GM23338 (cell line): ENCODE data around the gene MTR. TPM values are rescaled to one million over a fixed set of nuclear protein-coding genes. Genes with fewer than 3 reads are reported as not detected.

Source experiments
- ATAC-seq: fragments of 200-7000 bp; cut with Tn5 transposase; 3 replicates; pipeline ENCODE4 v1.9.1; 2020
- DNase-seq: peaks from one replicate; pipeline ENCODE4 v3.0.0-alpha.2; 2015; ENCODE audit warnings: low spot score
- H2AFZ ChIP-seq: fragments of 200-600 bp; sonication (generic); 2 replicates; pipeline ENCODE4 v1.8.0; 2016; ENCODE audit warnings: antibody characterized with exemption, mild to moderate bottlenecking, moderate library complexity
- H3F3A ChIP-seq: fragments of 200-600 bp; sonication (generic); replicated peaks from 2 replicates; pipeline ENCODE4 v1.8.0; 2017; ENCODE audit warnings: antibody characterized with exemption, mixed run types, low read depth
- H3K27ac ChIP-seq: fragments of 200-600 bp; sonication (generic); 2 replicates; pipeline ENCODE4 v1.6.1; 2016; ENCODE audit warnings: low read depth
- H3K27me3 ChIP-seq: fragments of 200-600 bp; sonication (generic); 2 replicates; pipeline ENCODE4 v1.8.0; 2016; ENCODE audit warnings: mild to moderate bottlenecking, mixed run types, moderate library complexity; ENCODE audit not compliant: insufficient read depth
- H3K36me3 ChIP-seq: fragments of 200-600 bp; sonication (generic); 2 replicates; pipeline ENCODE4 v1.8.0; 2016; ENCODE audit warnings: mild to moderate bottlenecking; ENCODE audit not compliant: insufficient read depth
- H3K4me1 ChIP-seq: fragments of 200-600 bp; sonication (generic); 2 replicates; pipeline ENCODE4 v1.8.0; 2016; ENCODE audit warnings: mild to moderate bottlenecking, moderate library complexity; ENCODE audit not compliant: insufficient read depth
- H3K4me2 ChIP-seq: fragments of 200-600 bp; sonication (generic); 2 replicates; pipeline ENCODE4 v1.7.1; 2017; ENCODE audit warnings: mixed run types
- H3K4me3 ChIP-seq: fragments of 200-600 bp; sonication (generic); 2 replicates; pipeline ENCODE4 v1.6.1; 2016; ENCODE audit warnings: mixed run types
- H3K79me2 ChIP-seq: fragments of 200-600 bp; sonication (generic); replicated peaks from 2 replicates; pipeline ENCODE4 v1.8.0; 2017; ENCODE audit warnings: mild to moderate bottlenecking; ENCODE audit not compliant: insufficient read depth
- H3K9me2 ChIP-seq: fragments of 200-600 bp; sonication (generic); 2 replicates; pipeline ENCODE4 v1.8.0; 2017; ENCODE audit not compliant: insufficient read depth
- H4K20me1 ChIP-seq: fragments of 200-600 bp; sonication (generic); replicated peaks from 2 replicates; pipeline ENCODE4 v1.8.0; 2017; ENCODE audit warnings: mild to moderate bottlenecking; ENCODE audit not compliant: insufficient read depth
- H3K27ac Mint-ChIP-seq: 2 replicates; pipeline ENCODE4 v1.8.0; 2020; ENCODE audit warnings: inconsistent platforms, mild to moderate bottlenecking, moderate library complexity, mixed read lengths
- H3K27me3 Mint-ChIP-seq: 3 replicates; pipeline ENCODE4 v1.8.0; 2022; ENCODE audit warnings: low read depth, mild to moderate bottlenecking, moderate library complexity, mixed read lengths, inconsistent platforms; ENCODE audit not compliant: insufficient read depth, poor library complexity
- H3K36me3 Mint-ChIP-seq: 3 replicates; pipeline ENCODE4 v1.8.0; 2021; ENCODE audit warnings: low read depth, mild to moderate bottlenecking, inconsistent platforms, moderate library complexity, mixed read lengths
- H3K4me1 Mint-ChIP-seq: 3 replicates; pipeline ENCODE4 v1.8.0; 2020; ENCODE audit warnings: mild to moderate bottlenecking, inconsistent platforms, mixed read lengths
- H3K4me3 Mint-ChIP-seq: 3 replicates; pipeline ENCODE4 v1.8.0; 2021; ENCODE audit warnings: moderate library complexity, mild to moderate bottlenecking, inconsistent platforms, mixed read lengths
- H3K9me3 Mint-ChIP-seq: 3 replicates; pipeline ENCODE4 v1.8.0; 2020; ENCODE audit warnings: moderate library complexity, mild to moderate bottlenecking, inconsistent platforms, mixed read lengths
- CREB1 ChIP-seq: fragments of 250-450 bp; sonication (Bioruptor Pico); IDR thresholded peaks from 2 replicates; pipeline ENCODE4 v1.5.0; 2020; ENCODE audit warnings: low read depth, mild to moderate bottlenecking, moderate library complexity
- EZH2 ChIP-seq: fragments of 200-600 bp; sonication (generic); IDR thresholded peaks from one replicate; pipeline ENCODE4 v1.8.0; 2017; ENCODE audit warnings: antibody characterized with exemption, mild to moderate bottlenecking, low read depth; ENCODE audit not compliant: unreplicated experiment
- EZH2phosphoT487 ChIP-seq: fragments of 200-600 bp; sonication (generic); IDR thresholded peaks from one replicate; pipeline ENCODE4 v1.8.1; 2018; ENCODE audit warnings: antibody characterized with exemption; ENCODE audit not compliant: unreplicated experiment
- JUNB ChIP-seq: IDR thresholded peaks from one replicate; pipeline ENCODE4 v1.6.1; 2016; ENCODE audit warnings: antibody characterized with exemption; ENCODE audit not compliant: unreplicated experiment
- POLR2AphosphoS5 ChIP-seq: IDR thresholded peaks from 2 replicates; pipeline ENCODE4 v1.6.1; 2016; ENCODE audit warnings: antibody characterized with exemption, low read depth
- STAT1 ChIP-seq: IDR thresholded peaks from one replicate; pipeline ENCODE4 v1.6.1; 2016; ENCODE audit warnings: antibody characterized with exemption; ENCODE audit not compliant: unreplicated experiment
- ZNF114 ChIP-seq: fragments of 250-450 bp; sonication (Bioruptor Pico); IDR thresholded peaks from 2 replicates; pipeline ENCODE4 v1.5.0; 2020; ENCODE audit warnings: mild to moderate bottlenecking, moderate library complexity
- ZNF331 ChIP-seq: fragments of 250-450 bp; sonication (Bioruptor Pico); IDR thresholded peaks from 2 replicates; pipeline ENCODE4 v1.5.0; 2020; ENCODE audit warnings: low read depth, mild to moderate bottlenecking, moderate library complexity
- polyA plus RNA-seq: library from polyadenylated mRNA; unstranded; fragments of >200 nt; fragmentation: Nextera tagmentation; extraction: Ambion mirVana; gene quantifications from 2 replicates; pipeline ENCODE4 v1.2.1, GENCODE V29; 2016
- total RNA-seq: library from RNA; depleted of rRNA; stranded (reverse); fragments of >200 nt; shearing (Covaris generic); gene quantifications from 2 replicates; pipeline ENCODE4 v1.2.3, GENCODE V29; 2014
- TF ChIP-seq, protein P1 (sequence below): IDR thresholded peaks from 2 replicates; pipeline ENCODE4 v1.6.1; 2016; ENCODE audit warnings: antibody characterized with exemption
- TF ChIP-seq, protein P2 (sequence below): fragments of 250-450 bp; sonication (Bioruptor Pico); IDR thresholded peaks from 2 replicates; pipeline ENCODE4 v1.5.0; 2020; ENCODE audit warnings: mild to moderate bottlenecking, moderate library complexity
- TF ChIP-seq, protein P3 (sequence below): IDR thresholded peaks from one replicate; pipeline ENCODE4 v1.6.1; 2018; ENCODE audit warnings: antibody characterized with exemption; ENCODE audit not compliant: unreplicated experiment

Gene MTR
- total and polyA plus RNA-seq, 2 experiments from 2014 or later, result 6.4 to 20.0 TPM

DNA sequence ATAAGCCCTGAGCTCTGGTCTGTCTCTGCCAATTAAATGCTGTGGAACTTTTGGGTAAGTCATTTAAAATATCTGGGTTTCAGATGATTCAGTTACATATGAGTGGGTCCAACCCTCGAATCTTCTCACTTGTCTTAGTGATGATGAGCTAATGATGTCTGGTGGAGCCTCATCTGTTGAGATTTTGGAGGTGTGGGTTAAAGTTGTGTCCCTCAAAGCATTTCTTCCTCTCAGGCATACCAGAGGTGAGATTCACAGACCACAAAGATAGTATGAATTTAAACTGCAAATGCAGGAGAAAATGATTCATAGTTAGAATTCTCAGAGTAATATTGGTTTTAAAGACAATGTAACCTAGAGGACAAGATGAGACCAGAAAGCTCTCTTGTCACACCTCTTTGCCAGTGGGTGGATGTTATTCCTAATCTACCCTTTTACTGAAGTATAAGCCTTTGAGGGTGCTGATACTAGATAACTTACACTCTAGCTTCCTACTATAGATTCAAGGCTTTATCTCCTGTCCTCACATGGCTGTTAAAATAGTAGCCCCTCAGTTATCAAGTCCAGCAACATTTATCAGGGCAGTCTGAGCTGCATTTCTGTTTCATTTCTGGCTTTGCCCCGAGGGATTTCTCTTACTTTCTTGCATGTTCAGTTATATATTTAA, 118.4 kb downstream of the MTR start:
- no peaks in the 10 kb centered on the region for H3F3A ChIP-seq
- H4K20me1 ChIP-seq, result no peaks in the 10 kb centered on the region
- H3K27ac ChIP-seq, result no peak overlapping the region
- H3K79me2 ChIP-seq, result no peaks in the 10 kb centered on the region
- Mint-ChIP-seq H3K4me1 (no peaks in the 10 kb centered on the region), H3K36me3 (peaks cover 18% of the 10 kb centered on the region; the same call in 2 of the 3 replicates), H3K9me3 (peaks cover 34% of the 10 kb centered on the region), H3K4me3 (no peak overlapping the region), H3K27ac (no peak overlapping the region), H3K27me3 (no peaks in the 10 kb centered on the region)
- ATAC-seq, result no peak
- peaks cover 3% of the 10 kb centered on the region; the same call in 1 of the 2 replicates for H3K36me3 ChIP-seq
- DNase-seq, result no peak
- H3K27me3 ChIP-seq, result no peaks in the 10 kb centered on the region
- no peaks in the 10 kb centered on the region for H3K4me1 ChIP-seq
- H3K9me2 ChIP-seq, result peaks cover 7% of the 10 kb centered on the region; the same call in 1 of the 2 replicates
- no peak overlapping the region for H3K4me3 ChIP-seq
- H2AFZ ChIP-seq, result no peak overlapping the region
- TF ChIP-seq, protein P1, sequence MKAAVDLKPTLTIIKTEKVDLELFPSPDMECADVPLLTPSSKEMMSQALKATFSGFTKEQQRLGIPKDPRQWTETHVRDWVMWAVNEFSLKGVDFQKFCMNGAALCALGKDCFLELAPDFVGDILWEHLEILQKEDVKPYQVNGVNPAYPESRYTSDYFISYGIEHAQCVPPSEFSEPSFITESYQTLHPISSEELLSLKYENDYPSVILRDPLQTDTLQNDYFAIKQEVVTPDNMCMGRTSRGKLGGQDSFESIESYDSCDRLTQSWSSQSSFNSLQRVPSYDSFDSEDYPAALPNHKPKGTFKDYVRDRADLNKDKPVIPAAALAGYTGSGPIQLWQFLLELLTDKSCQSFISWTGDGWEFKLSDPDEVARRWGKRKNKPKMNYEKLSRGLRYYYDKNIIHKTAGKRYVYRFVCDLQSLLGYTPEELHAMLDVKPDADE, result no peak
- TF ChIP-seq, protein P2, sequence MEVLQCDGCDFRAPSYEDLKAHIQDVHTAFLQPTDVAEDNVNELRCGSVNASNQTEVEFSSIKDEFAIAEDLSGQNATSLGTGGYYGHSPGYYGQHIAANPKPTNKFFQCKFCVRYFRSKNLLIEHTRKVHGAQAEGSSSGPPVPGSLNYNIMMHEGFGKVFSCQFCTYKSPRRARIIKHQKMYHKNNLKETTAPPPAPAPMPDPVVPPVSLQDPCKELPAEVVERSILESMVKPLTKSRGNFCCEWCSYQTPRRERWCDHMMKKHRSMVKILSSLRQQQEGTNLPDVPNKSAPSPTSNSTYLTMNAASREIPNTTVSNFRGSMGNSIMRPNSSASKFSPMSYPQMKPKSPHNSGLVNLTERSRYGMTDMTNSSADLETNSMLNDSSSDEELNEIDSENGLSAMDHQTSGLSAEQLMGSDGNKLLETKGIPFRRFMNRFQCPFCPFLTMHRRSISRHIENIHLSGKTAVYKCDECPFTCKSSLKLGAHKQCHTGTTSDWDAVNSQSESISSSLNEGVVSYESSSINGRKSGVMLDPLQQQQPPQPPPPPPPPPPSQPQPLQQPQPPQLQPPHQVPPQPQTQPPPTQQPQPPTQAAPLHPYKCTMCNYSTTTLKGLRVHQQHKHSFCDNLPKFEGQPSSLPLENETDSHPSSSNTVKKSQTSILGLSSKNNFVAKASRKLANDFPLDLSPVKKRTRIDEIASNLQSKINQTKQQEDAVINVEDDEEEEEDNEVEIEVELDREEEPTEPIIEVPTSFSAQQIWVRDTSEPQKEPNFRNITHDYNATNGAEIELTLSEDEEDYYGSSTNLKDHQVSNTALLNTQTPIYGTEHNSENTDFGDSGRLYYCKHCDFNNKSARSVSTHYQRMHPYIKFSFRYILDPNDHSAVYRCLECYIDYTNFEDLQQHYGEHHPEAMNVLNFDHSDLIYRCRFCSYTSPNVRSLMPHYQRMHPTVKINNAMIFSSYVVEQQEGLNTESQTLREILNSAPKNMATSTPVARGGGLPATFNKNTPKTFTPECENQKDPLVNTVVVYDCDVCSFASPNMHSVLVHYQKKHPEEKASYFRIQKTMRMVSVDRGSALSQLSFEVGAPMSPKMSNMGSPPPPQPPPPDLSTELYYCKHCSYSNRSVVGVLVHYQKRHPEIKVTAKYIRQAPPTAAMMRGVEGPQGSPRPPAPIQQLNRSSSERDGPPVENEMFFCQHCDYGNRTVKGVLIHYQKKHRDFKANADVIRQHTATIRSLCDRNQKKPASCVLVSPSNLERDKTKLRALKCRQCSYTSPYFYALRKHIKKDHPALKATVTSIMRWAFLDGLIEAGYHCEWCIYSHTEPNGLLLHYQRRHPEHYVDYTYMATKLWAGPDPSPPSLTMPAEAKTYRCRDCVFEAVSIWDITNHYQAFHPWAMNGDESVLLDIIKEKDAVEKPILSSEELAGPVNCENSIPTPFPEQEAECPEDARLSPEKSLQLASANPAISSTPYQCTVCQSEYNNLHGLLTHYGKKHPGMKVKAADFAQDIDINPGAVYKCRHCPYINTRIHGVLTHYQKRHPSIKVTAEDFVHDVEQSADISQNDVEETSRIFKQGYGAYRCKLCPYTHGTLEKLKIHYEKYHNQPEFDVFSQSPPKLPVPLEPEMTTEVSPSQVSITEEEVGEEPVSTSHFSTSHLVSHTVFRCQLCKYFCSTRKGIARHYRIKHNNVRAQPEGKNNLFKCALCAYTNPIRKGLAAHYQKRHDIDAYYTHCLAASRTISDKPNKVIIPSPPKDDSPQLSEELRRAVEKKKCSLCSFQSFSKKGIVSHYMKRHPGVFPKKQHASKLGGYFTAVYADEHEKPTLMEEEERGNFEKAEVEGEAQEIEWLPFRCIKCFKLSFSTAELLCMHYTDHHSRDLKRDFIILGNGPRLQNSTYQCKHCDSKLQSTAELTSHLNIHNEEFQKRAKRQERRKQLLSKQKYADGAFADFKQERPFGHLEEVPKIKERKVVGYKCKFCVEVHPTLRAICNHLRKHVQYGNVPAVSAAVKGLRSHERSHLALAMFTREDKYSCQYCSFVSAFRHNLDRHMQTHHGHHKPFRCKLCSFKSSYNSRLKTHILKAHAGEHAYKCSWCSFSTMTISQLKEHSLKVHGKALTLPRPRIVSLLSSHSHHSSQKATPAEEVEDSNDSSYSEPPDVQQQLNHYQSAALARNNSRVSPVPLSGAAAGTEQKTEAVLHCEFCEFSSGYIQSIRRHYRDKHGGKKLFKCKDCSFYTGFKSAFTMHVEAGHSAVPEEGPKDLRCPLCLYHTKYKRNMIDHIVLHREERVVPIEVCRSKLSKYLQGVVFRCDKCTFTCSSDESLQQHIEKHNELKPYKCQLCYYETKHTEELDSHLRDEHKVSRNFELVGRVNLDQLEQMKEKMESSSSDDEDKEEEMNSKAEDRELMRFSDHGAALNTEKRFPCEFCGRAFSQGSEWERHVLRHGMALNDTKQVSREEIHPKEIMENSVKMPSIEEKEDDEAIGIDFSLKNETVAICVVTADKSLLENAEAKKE (CRISPR knock-in tag), result no peak
- no peak for TF ChIP-seq EZH2phosphoT487
- no peak for TF ChIP-seq ZNF114 (CRISPR knock-in tag)
- TF ChIP-seq JUNB, result no peak
- TF ChIP-seq CREB1, result no peak
- TF ChIP-seq, protein P3, sequence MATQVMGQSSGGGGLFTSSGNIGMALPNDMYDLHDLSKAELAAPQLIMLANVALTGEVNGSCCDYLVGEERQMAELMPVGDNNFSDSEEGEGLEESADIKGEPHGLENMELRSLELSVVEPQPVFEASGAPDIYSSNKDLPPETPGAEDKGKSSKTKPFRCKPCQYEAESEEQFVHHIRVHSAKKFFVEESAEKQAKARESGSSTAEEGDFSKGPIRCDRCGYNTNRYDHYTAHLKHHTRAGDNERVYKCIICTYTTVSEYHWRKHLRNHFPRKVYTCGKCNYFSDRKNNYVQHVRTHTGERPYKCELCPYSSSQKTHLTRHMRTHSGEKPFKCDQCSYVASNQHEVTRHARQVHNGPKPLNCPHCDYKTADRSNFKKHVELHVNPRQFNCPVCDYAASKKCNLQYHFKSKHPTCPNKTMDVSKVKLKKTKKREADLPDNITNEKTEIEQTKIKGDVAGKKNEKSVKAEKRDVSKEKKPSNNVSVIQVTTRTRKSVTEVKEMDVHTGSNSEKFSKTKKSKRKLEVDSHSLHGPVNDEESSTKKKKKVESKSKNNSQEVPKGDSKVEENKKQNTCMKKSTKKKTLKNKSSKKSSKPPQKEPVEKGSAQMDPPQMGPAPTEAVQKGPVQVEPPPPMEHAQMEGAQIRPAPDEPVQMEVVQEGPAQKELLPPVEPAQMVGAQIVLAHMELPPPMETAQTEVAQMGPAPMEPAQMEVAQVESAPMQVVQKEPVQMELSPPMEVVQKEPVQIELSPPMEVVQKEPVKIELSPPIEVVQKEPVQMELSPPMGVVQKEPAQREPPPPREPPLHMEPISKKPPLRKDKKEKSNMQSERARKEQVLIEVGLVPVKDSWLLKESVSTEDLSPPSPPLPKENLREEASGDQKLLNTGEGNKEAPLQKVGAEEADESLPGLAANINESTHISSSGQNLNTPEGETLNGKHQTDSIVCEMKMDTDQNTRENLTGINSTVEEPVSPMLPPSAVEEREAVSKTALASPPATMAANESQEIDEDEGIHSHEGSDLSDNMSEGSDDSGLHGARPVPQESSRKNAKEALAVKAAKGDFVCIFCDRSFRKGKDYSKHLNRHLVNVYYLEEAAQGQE, result no peak
- no peak for TF ChIP-seq EZH2
- TF ChIP-seq POLR2AphosphoS5, result no peak
- no peak for TF ChIP-seq STAT1
- TF ChIP-seq ZNF331, result no peak
- H3K4me2 ChIP-seq, result no peak overlapping the region
